Activated naive CD8-positive, alpha-beta T cell treated with anti-CD3 and anti-CD28 coated beads for 36 hours (primary cell): ENCODE results near the gene CAPN7. TPM values are rescaled to one million over a fixed set of nuclear protein-coding genes. Genes with fewer than 3 reads are reported as not detected.
"Not testable (repeated sequence)": the region's sequence is repeated elsewhere in the genome, so short reads cannot be mapped to it uniquely, and the experiment has no call there.

Source experiments
- DNase-seq: peaks from one replicate; pipeline ENCODE4 v3.0.0; 2021
- H3K27ac Mint-ChIP-seq: one replicate; pipeline ENCODE4 v1.8.0; 2022; ENCODE audit warnings: mild to moderate bottlenecking, moderate library complexity, mixed read lengths
- H3K27me3 Mint-ChIP-seq: one replicate; pipeline ENCODE4 v1.8.0; 2022; ENCODE audit warnings: mild to moderate bottlenecking, mixed read lengths
- H3K36me3 Mint-ChIP-seq: one replicate; pipeline ENCODE4 v1.8.0; 2021; ENCODE audit warnings: mild to moderate bottlenecking, mixed read lengths
- H3K4me1 Mint-ChIP-seq: one replicate; pipeline ENCODE4 v1.8.0; 2021; ENCODE audit warnings: mixed read lengths
- H3K4me3 Mint-ChIP-seq: one replicate; pipeline ENCODE4 v1.8.0; 2022; ENCODE audit warnings: mild to moderate bottlenecking, moderate library complexity, mixed read lengths
- H3K9me3 Mint-ChIP-seq: one replicate; pipeline ENCODE4 v1.8.0; 2022; ENCODE audit warnings: mixed read lengths
- total RNA-seq, 2 experiments: library from RNA; stranded (reverse); gene quantifications; one replicate each; pipeline ENCODE4 v1.2.3, GENCODE V29; 2021

Gene CAPN7
- total RNA-seq, 2 experiments from 2014 or later, result 20.4 to 23.6 TPM

- Mint-ChIP-seq H3K4me1 (peaks cover 18% of the 10 kb centered on the region), H3K9me3 (no peaks in the 10 kb centered on the region), H3K27me3 (peaks cover 20% of the 10 kb centered on the region), H3K27ac (no peak overlapping the region), H3K4me3 (no peak overlapping the region), H3K36me3 (no peaks in the 10 kb centered on the region)
- DNase-seq, result no peak
Measured at GRCh38 chr3:15183011-15183410, 23.0 kb upstream of the CAPN7 start.

GRCh38 chr3:15185404-15185803 is 20.6 kb upstream of the CAPN7 start:
- peaks cover 17% of the 10 kb centered on the region for H3K27me3 Mint-ChIP-seq
- no peak overlapping the region for H3K27ac Mint-ChIP-seq
- H3K4me1 Mint-ChIP-seq, result peaks cover 6% of the 10 kb centered on the region
- H3K4me3 Mint-ChIP-seq, result no peak overlapping the region
- DNase-seq, result no peak
- no peaks in the 10 kb centered on the region for H3K36me3 Mint-ChIP-seq
- no peaks in the 10 kb centered on the region for H3K9me3 Mint-ChIP-seq

- Mint-ChIP-seq H3K9me3 (no peaks in the 10 kb centered on the region), H3K4me3 (no peak overlapping the region), H3K36me3 (no peaks in the 10 kb centered on the region), H3K27ac (no peak overlapping the region), H3K27me3 (peaks cover 15% of the 10 kb centered on the region), H3K4me1 (peaks cover under 1% of the 10 kb centered on the region)
- no peak for DNase-seq
Measured at GRCh38 chr3:15186101-15186476, 20.0 kb upstream of the CAPN7 start.

GRCh38 chr3:15186477-15187164 is 19.4 kb upstream of the CAPN7 start:
- not testable (repeated sequence) for H3K9me3 Mint-ChIP-seq, H3K4me3 Mint-ChIP-seq, H3K27ac Mint-ChIP-seq, H3K36me3 Mint-ChIP-seq, DNase-seq, H3K4me1 Mint-ChIP-seq
- H3K27me3 Mint-ChIP-seq, result peaks cover 10% of the 10 kb centered on the region

GRCh38 chr3:15197340-15198029 is 8.6 kb upstream of the CAPN7 start:
- Mint-ChIP-seq H3K36me3 (no peaks in the 10 kb centered on the region), H3K27ac (no peak overlapping the region), H3K4me3 (no peak overlapping the region), H3K9me3 (no peaks in the 10 kb centered on the region), H3K4me1 (peaks cover 12% of the 10 kb centered on the region), H3K27me3 (peaks cover 4% of the 10 kb centered on the region)
- DNase-seq, result no peak

GRCh38 chr3:15198686-15199085 is 7.4 kb upstream of the CAPN7 start:
- no peaks in the 10 kb centered on the region for H3K27me3 Mint-ChIP-seq
- no peak overlapping the region for H3K27ac Mint-ChIP-seq
- H3K36me3 Mint-ChIP-seq, result no peaks in the 10 kb centered on the region
- no peaks in the 10 kb centered on the region for H3K9me3 Mint-ChIP-seq
- no peak overlapping the region for H3K4me3 Mint-ChIP-seq
- H3K4me1 Mint-ChIP-seq, result peaks cover 18% of the 10 kb centered on the region
- DNase-seq, result no peak

- no peak for DNase-seq
- no peak overlapping the region for H3K27ac Mint-ChIP-seq
- no peaks in the 10 kb centered on the region for H3K36me3 Mint-ChIP-seq
- H3K4me3 Mint-ChIP-seq, result no peak overlapping the region
- H3K9me3 Mint-ChIP-seq, result no peaks in the 10 kb centered on the region
- no peaks in the 10 kb centered on the region for H3K27me3 Mint-ChIP-seq
- H3K4me1 Mint-ChIP-seq, result peaks cover 18% of the 10 kb centered on the region
Measured at GRCh38 chr3:15199493-15200105, 6.4 kb upstream of the CAPN7 start.

GRCh38 chr3:15204005-15204404 is 2.0 kb upstream of the CAPN7 start:
- Mint-ChIP-seq H3K27me3 (no peaks in the 10 kb centered on the region), H3K9me3 (no peaks in the 10 kb centered on the region), H3K27ac (no peak overlapping the region), H3K4me1 (peaks cover 34% of the 10 kb centered on the region), H3K4me3 (no peak overlapping the region), H3K36me3 (no peaks in the 10 kb centered on the region)
- DNase-seq, result no peak

- DNase-seq, result no peak
- Mint-ChIP-seq H3K4me1 (peaks cover 26% of the 10 kb centered on the region), H3K36me3 (no peaks in the 10 kb centered on the region), H3K9me3 (no peaks in the 10 kb centered on the region), H3K27ac (peak overlapping the region; percentile 88), H3K27me3 (no peaks in the 10 kb centered on the region), H3K4me3 (peak overlapping the region; percentile 88)
Measured at GRCh38 chr3:15205482-15205933, 538 bp upstream of the CAPN7 start.

- H3K36me3 Mint-ChIP-seq, result no peaks in the 10 kb centered on the region
- peak overlapping the region; percentile 88 for H3K4me3 Mint-ChIP-seq
- peak overlapping the region; percentile 81 for H3K27ac Mint-ChIP-seq
- peaks cover 26% of the 10 kb centered on the region for H3K4me1 Mint-ChIP-seq
- DNase-seq, result no peak
- H3K27me3 Mint-ChIP-seq, result no peaks in the 10 kb centered on the region
- no peaks in the 10 kb centered on the region for H3K9me3 Mint-ChIP-seq
Measured at GRCh38 chr3:15206662-15207576, 873 bp downstream of the CAPN7 start.

GRCh38 chr3:15207836-15208504 is 1.9 kb downstream of the CAPN7 start:
- peaks cover 2% of the 10 kb centered on the region for H3K36me3 Mint-ChIP-seq
- H3K4me3 Mint-ChIP-seq, result peak overlapping the region; percentile 69
- H3K9me3 Mint-ChIP-seq, result no peaks in the 10 kb centered on the region
- H3K4me1 Mint-ChIP-seq, result peaks cover 22% of the 10 kb centered on the region
- no peak overlapping the region for H3K27ac Mint-ChIP-seq
- no peak for DNase-seq
- no peaks in the 10 kb centered on the region for H3K27me3 Mint-ChIP-seq

GRCh38 chr3:15211937-15212336 is 5.9 kb downstream of the CAPN7 start:
- Mint-ChIP-seq H3K4me1 (peaks cover 23% of the 10 kb centered on the region), H3K36me3 (peaks cover 11% of the 10 kb centered on the region), H3K4me3 (no peak overlapping the region), H3K27ac (no peak overlapping the region), H3K9me3 (no peaks in the 10 kb centered on the region), H3K27me3 (no peaks in the 10 kb centered on the region)
- DNase-seq, result no peak

GRCh38 chr3:15214758-15215157 is 8.7 kb downstream of the CAPN7 start:
- Mint-ChIP-seq H3K27ac (no peak overlapping the region), H3K36me3 (peaks cover 15% of the 10 kb centered on the region), H3K4me1 (peaks cover 12% of the 10 kb centered on the region), H3K4me3 (no peak overlapping the region), H3K27me3 (no peaks in the 10 kb centered on the region), H3K9me3 (no peaks in the 10 kb centered on the region)
- DNase-seq, result no peak

- H3K36me3 Mint-ChIP-seq, result peaks cover 18% of the 10 kb centered on the region
- H3K4me3 Mint-ChIP-seq, result no peak overlapping the region
- no peak for DNase-seq
- peaks cover 14% of the 10 kb centered on the region for H3K4me1 Mint-ChIP-seq
- no peaks in the 10 kb centered on the region for H3K9me3 Mint-ChIP-seq
- no peak overlapping the region for H3K27ac Mint-ChIP-seq
- H3K27me3 Mint-ChIP-seq, result no peaks in the 10 kb centered on the region
Measured at GRCh38 chr3:15215996-15216395, 9.9 kb downstream of the CAPN7 start.
